Right ventricle myocardium inferior (tissue), 1 donor: Measurements from ENCODE around the gene NAGA. TPM values are rescaled to one million over a fixed set of nuclear protein-coding genes. Genes with fewer than 3 reads are reported as not detected.

Source experiments
- total RNA-seq: library from RNA; stranded (reverse); fragmentation: NEBNext Ultra II Directional; extraction: Animal tissue kit (Norgen Biotek cat#: 25700); gene quantifications from one replicate; pipeline ENCODE4 v1.2.1, GENCODE V29; 2021
- donor health status: DM: no; HTN: yes; CAD: no; lungs with severe emphysema.

Gene NAGA
- total RNA-seq, 1 donor from 2014 or later = 14.3 TPM

Other genes starting within 250 kb of the NAGA start
- gene SREBF2, start 237.7 kb downstream of the NAGA start, total RNA-seq = 75.5 TPM
- gene SHISA8, start 155.7 kb downstream of the NAGA start, total RNA-seq = 6.8 TPM
- 1.2 TPM for gene TNFRSF13C, start 144.0 kb downstream of the NAGA start, total RNA-seq
- 1.5 TPM for gene CENPM, start 123.7 kb downstream of the NAGA start, total RNA-seq
- gene SEPTIN3, start 101.4 kb downstream of the NAGA start, total RNA-seq = 0.08 TPM
- 0.24 TPM for gene WBP2NL, start 72.0 kb downstream of the NAGA start, total RNA-seq
- 6.2 TPM for gene PHETA2, start 3.4 kb upstream of the NAGA start, total RNA-seq
- 172 TPM for gene SMDT1, start 8.9 kb upstream of the NAGA start, total RNA-seq
- gene NDUFA6, start 20.0 kb upstream of the NAGA start, total RNA-seq = 296 TPM
- not detected for gene CYP2D6, start 60.0 kb upstream of the NAGA start, total RNA-seq
- gene TCF20, start 199.8 kb upstream of the NAGA start, total RNA-seq = 16.7 TPM